ENCODE measurements around the gene TRIM59. TPM values are rescaled to one million over a fixed set of nuclear protein-coding genes. Genes with fewer than 3 reads are reported as not detected.
A peak's percentile ranks its signal among the peaks of the same experiment; 100 is the strongest.

Gene TRIM59
- total and polyA plus RNA-seq, 9 of the 15 experiments (the other 6 are each of a cell fraction or from before 2014, with no cell fraction given), result 16.8 to 101 (median 34.8) TPM

DNA sequence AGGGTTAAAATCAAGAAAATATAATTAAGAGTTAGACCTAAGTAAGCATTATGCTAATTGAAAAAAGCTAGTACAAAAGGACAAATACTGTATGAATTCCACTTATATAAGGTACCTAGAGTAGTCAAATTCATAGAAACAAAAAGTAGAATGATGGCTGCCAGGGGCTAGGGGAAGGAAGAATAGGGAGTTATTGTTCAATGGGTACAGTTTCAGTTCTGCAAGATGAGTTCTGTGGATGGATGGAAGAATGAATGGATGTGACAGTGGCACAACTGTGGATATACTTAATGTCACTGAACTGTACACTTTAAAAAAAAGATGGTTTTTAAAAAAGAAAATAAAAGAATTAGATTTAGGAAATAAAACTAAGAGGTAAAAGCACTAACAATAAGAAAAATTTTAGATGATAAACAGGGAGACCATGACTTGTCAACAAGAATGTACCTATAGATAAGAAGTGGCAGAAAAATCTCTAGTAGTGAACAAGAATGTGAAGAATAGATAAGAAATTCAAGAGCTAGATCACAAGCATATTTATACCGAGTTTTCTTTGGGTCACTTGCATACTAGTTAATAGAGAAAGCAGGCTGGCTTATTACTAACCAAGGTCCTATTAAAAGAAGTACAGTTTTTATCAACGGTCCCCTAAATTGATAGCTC is 56.1 kb downstream of the TRIM59 start (continued):
- TF ChIP-seq PHB (CRISPR knock-in tag; IDR thresholded peaks at IDR 0.05) (no peak), SMARCC2 (IDR thresholded peaks at IDR 0.05; ENCODE audit: low read depth) (peak; percentile 70; the same call in 1 of the 2 replicates), NFIC (IDR thresholded peaks at IDR 0.05) (peak; percentile 38; the same call in 1 of the 2 replicates), NCOR1 (IDR thresholded peaks at IDR 0.05) (peak; percentile 71), MLLT1 (IDR thresholded peaks at IDR 0.05) (no peak), DPF2 (IDR thresholded peaks at IDR 0.05) (peak; percentile 90), RCOR1 (IDR thresholded peaks at IDR 0.05; ENCODE audit: borderline replicate concordance in 1 of 2, low read depth in 2 of 2, low read length in 2 of 2) (peak in 1 of 2 experiments; percentile 51; a peak in 2 of 4 replicates), FOXK2 (conservative IDR thresholded peaks at IDR 0.05 in 1 of 2, IDR thresholded peaks at IDR 0.05 in 1 of 2; ENCODE audit: low read depth in 2 of 2) (peak; percentile 87; a peak in 3 of 4 replicates), STAT5A (IDR thresholded peaks at IDR 0.05; ENCODE audit: borderline replicate concordance, low read length) (peak; percentile 32; the same call in 1 of the 2 replicates), NFE2 (IDR thresholded peaks at IDR 0.05; ENCODE audit: low read depth) (0 out of 2 replicates have a peak, but pooled peaks have one; percentile 5), SMARCE1 (IDR thresholded peaks at IDR 0.05) (peak; percentile 59; the same call in 1 of the 2 replicates), EP300 (IDR thresholded peaks at IDR 0.05; ENCODE audit: low read length) (peak; percentile 76), SMARCB1 (IDR thresholded peaks at IDR 0.05; ENCODE audit: insufficient read length, low read depth) (peak; percentile 97), ADNP (tag; IDR thresholded peaks at IDR 0.05) (peak; percentile 15; the same call in 1 of the 2 replicates), SOX6 (IDR thresholded peaks at IDR 0.05) (0 out of 2 replicates have a peak, but pooled peaks have one; percentile 55), CCNT2 (IDR thresholded peaks at IDR 0.05; ENCODE audit: borderline replicate concordance, extremely low read depth, insufficient read length, low read depth, low read length) (peak; percentile 38), TEAD4 (IDR thresholded peaks at IDR 0.05; ENCODE audit: low read length) (peak; percentile 86), TEAD4 (CRISPR knock-in tag; IDR thresholded peaks at IDR 0.05; ENCODE audit: borderline replicate concordance) (no peak), CBFA2T2 (conservative IDR thresholded peaks at IDR 0.05) (peak; percentile 79), ZNF277 (CRISPR knock-in tag; IDR thresholded peaks at IDR 0.05; ENCODE audit: borderline replicate concordance) (no peak)
- TF ChIP-seq, protein P1, sequence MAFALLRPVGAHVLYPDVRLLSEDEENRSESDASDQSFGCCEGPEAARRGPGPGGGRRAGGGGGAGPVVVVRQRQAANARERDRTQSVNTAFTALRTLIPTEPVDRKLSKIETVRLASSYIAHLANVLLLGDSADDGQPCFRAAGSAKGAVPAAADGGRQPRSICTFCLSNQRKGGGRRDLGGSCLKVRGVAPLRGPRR (CRISPR knock-in tag; IDR thresholded peaks at IDR 0.05), result no peak
- TF ChIP-seq, protein P2, sequence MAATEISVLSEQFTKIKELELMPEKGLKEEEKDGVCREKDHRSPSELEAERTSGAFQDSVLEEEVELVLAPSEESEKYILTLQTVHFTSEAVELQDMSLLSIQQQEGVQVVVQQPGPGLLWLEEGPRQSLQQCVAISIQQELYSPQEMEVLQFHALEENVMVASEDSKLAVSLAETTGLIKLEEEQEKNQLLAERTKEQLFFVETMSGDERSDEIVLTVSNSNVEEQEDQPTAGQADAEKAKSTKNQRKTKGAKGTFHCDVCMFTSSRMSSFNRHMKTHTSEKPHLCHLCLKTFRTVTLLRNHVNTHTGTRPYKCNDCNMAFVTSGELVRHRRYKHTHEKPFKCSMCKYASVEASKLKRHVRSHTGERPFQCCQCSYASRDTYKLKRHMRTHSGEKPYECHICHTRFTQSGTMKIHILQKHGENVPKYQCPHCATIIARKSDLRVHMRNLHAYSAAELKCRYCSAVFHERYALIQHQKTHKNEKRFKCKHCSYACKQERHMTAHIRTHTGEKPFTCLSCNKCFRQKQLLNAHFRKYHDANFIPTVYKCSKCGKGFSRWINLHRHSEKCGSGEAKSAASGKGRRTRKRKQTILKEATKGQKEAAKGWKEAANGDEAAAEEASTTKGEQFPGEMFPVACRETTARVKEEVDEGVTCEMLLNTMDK (IDR thresholded peaks at IDR 0.05; ENCODE audit: borderline replicate concordance, insufficient read depth, low read depth, low read length, poor library complexity, severe bottlenecking), result no peak
- TF ChIP-seq, protein P3, sequence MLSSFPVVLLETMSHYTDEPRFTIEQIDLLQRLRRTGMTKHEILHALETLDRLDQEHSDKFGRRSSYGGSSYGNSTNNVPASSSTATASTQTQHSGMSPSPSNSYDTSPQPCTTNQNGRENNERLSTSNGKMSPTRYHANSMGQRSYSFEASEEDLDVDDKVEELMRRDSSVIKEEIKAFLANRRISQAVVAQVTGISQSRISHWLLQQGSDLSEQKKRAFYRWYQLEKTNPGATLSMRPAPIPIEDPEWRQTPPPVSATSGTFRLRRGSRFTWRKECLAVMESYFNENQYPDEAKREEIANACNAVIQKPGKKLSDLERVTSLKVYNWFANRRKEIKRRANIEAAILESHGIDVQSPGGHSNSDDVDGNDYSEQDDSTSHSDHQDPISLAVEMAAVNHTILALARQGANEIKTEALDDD (IDR thresholded peaks at IDR 0.05), result peak; percentile 87
